Neutrophil (primary cell): ENCODE data around the gene FST.

Source experiments
- H3K27ac ChIP-seq: fragments of 200-600 bp; sonication (generic); 2 replicates; pipeline ENCODE4 v1.5.1; 2016; ENCODE audit warnings: mild to moderate bottlenecking, moderate library complexity
- H3K27me3 ChIP-seq: fragments of 200-600 bp; sonication (generic); 2 replicates; pipeline ENCODE4 v1.6.0; 2016; ENCODE audit warnings: mild to moderate bottlenecking
- H3K36me3 ChIP-seq: fragments of 200-600 bp; sonication (generic); 2 replicates; pipeline ENCODE4 v1.5.1; 2017
- H3K4me1 ChIP-seq, 2 experiments: fragments of 200-600 bp in 1 of 2; sonication (generic) in 1 of 2; 1 replicate in 1 of 2; 2 replicates in 1 of 2; pipeline versions ENCODE4 v1.5.1 to v1.6.1; 2013 to 2016; ENCODE audit warnings: low read depth in 1 of 2, low read length in 1 of 2, mild to moderate bottlenecking in 1 of 2, moderate library complexity in 1 of 2; ENCODE audit not compliant: control insufficient read depth in 1 of 2, insufficient read depth in 1 of 2
- H3K4me3 ChIP-seq, 2 experiments: fragments of 200-600 bp in 1 of 2; sonication (generic) in 1 of 2; 1 replicate in 1 of 2; 2 replicates in 1 of 2; pipeline ENCODE4 v1.5.1; 2013 to 2016; ENCODE audit warnings: low read depth in 1 of 2, low read length in 1 of 2, mild to moderate bottlenecking in 1 of 2, moderate library complexity in 1 of 2
- H3K9me3 ChIP-seq: fragments of 200-600 bp; sonication (generic); 2 replicates; pipeline ENCODE4 v1.5.1; 2016
- TF ChIP-seq, protein P1 (sequence below): fragments of 200-600 bp; sonication (generic); IDR thresholded peaks from 2 replicates; pipeline ENCODE4 v1.5.1; 2016; ENCODE audit warnings: antibody characterized with exemption

The FST gene, protein sequence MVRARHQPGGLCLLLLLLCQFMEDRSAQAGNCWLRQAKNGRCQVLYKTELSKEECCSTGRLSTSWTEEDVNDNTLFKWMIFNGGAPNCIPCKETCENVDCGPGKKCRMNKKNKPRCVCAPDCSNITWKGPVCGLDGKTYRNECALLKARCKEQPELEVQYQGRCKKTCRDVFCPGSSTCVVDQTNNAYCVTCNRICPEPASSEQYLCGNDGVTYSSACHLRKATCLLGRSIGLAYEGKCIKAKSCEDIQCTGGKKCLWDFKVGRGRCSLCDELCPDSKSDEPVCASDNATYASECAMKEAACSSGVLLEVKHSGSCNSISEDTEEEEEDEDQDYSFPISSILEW

DNA sequence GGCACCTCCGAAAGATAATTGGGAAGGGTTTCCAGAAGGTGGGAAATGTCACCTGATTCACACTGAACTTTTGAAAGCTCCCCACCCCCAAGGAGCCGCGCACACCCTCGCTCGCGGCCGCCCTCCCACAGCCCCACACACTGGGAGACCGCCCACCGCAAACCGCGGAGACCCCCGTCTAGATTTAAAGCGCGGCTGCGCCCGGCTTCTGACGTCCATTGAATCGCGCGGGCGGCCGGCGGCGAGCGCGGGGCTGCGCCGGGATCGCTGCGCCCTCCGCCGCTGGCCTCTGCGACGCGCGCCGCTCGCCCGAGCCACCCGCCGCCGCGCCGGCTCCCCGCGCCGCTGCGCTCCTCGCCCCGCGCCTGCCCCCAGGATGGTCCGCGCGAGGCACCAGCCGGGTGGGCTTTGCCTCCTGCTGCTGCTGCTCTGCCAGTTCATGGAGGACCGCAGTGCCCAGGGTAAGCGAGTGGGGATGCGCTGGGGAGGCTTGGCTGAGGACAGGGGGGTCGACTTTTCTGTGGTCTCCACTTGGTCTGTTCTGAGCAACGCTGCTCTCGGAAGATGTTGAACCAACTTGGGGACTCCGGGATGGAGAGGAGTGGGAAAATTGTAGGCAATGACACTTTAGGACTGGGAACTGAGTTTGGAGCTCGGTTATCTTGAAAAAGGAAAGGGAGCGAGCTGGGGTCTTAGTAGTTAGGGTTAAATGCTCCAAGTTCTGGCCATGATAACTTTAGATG, at the start of gene FST:
Gene FST (plus strand): TSS at position 214 of the 743 bp plus-strand sequence. CDS start 163 bp downstream, at position 377.
- no peaks in the 10 kb centered on the region for H3K36me3 ChIP-seq
- TF ChIP-seq, protein P1, sequence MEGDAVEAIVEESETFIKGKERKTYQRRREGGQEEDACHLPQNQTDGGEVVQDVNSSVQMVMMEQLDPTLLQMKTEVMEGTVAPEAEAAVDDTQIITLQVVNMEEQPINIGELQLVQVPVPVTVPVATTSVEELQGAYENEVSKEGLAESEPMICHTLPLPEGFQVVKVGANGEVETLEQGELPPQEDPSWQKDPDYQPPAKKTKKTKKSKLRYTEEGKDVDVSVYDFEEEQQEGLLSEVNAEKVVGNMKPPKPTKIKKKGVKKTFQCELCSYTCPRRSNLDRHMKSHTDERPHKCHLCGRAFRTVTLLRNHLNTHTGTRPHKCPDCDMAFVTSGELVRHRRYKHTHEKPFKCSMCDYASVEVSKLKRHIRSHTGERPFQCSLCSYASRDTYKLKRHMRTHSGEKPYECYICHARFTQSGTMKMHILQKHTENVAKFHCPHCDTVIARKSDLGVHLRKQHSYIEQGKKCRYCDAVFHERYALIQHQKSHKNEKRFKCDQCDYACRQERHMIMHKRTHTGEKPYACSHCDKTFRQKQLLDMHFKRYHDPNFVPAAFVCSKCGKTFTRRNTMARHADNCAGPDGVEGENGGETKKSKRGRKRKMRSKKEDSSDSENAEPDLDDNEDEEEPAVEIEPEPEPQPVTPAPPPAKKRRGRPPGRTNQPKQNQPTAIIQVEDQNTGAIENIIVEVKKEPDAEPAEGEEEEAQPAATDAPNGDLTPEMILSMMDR, result no peak
- peak within 1 kb of the TSS; percentile 34 to 60 for H3K4me3 ChIP-seq
- H3K27ac ChIP-seq, result no peak within 1 kb of the TSS
- H3K27me3 ChIP-seq, result peaks cover 98% of the 10 kb centered on the region
- H3K9me3 ChIP-seq, result no peaks in the 10 kb centered on the region
- H3K4me1 ChIP-seq, result peaks cover 30 to 39% of the 10 kb centered on the region in 2 experiments

DNA sequence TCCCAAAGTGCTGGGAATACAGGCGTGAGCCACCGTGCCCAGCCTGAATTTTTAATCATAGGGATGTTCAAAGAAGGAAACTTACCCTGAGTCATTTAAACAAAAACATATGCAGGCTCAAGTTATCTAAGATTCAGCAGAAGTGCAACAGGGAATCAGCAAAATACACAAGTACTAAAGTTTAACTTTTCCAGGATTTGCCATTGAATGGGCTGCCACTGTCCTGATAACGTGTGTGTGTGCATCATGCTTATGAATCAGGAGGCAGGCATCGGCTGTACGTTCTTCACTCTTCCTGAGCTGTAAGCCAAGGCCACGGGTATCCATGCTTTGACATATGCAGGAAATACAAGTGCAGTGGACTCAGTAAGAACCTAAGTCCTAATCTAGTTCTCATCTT, 48.8 kb upstream of the FST start:
- H3K27ac ChIP-seq, result no peak overlapping the region
- TF ChIP-seq, protein P1, result no peak
- H3K27me3 ChIP-seq, result no peaks in the 10 kb centered on the region

DNA sequence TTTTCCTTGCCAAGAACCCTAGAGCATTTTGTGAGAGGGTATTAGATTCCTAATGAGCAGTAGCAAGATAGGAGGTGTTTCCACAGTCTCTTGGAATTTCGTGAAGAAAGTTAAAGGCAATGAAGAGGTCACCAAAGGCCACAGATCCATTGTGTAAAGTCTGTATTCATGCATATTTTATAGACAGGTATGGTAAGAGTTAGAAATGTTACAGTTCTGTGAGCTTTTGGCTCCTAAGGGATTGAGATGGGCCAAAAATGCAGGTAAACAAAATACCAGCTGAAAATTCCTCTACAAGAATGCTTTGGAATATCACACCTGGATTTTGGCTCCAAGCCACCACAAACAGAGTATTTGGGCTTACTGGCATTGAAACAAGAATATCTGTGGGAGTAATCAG, 47.4 kb upstream of the FST start:
- Histone ChIP-seq H3K4me1 (no peaks in the 10 kb centered on the region), H3K36me3 (no peaks in the 10 kb centered on the region), H3K27ac (no peak overlapping the region), H3K27me3 (no peaks in the 10 kb centered on the region), H3K4me3 (no peak overlapping the region), H3K9me3 (no peaks in the 10 kb centered on the region)
- TF ChIP-seq, protein P1, result no peak

More for the DNA sequence above, 48.8 kb upstream of the FST start:
- Histone ChIP-seq H3K4me1 (no peaks in the 10 kb centered on the region), H3K9me3 (no peaks in the 10 kb centered on the region), H3K36me3 (no peaks in the 10 kb centered on the region), H3K4me3 (no peak overlapping the region)

DNA sequence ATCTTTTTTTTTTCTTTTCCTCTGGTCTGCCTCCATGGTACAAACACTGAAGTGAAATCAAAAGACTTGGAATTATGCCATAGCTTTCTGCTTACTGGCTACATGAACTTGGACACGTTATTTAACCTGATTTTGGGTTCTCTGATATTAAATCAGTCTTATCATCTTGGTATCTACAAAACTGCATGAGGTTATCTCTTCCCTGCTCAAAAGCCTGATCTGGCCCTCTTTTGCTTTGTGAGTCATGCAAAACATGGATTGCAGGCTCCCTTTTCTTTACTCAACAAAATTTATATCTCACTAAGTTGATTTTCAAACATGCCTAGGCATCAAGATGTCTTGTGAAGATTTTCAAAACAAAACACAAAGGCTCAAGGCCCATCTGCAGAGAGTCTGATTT, 45.9 kb upstream of the FST start:
- TF ChIP-seq, protein P1, result no peak
- no peaks in the 10 kb centered on the region for H3K36me3 ChIP-seq
- H3K4me3 ChIP-seq, result no peak overlapping the region
- no peaks in the 10 kb centered on the region for H3K9me3 ChIP-seq
- no peak overlapping the region for H3K27ac ChIP-seq
- H3K27me3 ChIP-seq, result no peaks in the 10 kb centered on the region
- no peaks in the 10 kb centered on the region for H3K4me1 ChIP-seq

DNA sequence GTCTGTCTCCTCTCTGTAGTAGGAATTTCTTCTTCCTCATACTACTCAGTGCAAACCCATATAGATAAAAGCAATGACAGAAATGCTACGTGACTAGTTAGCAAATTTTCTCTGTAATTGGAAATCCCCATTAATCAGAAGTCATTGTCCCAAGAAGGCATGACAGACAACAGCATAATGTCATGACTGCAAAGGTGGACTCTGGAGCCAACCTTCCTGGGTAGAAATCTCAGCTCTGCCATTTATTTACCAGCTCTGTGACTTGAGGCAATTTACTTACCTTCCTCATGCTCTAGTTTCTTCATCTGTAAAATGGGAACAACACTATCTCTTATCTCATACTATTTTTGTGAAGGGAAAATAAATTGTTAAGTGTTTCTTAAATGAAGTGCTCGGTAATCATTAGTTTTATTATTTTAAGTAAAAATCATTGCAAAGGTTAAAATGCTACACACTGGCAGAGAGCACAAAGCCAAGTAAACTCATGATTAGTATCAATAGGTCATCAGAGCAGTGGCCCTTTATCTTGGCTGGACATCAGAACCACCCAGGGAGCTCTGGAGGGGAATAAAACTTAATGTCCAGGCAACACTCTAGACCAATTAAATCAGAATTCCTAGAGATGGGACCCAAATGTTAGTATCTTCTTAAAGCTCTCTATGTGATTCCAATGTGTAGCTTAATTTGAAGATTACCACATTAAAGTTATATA, 43.8 kb upstream of the FST start:
- Histone ChIP-seq H3K36me3 (no peaks in the 10 kb centered on the region), H3K27ac (no peak overlapping the region), H3K4me1 (no peaks in the 10 kb centered on the region), H3K27me3 (no peaks in the 10 kb centered on the region), H3K9me3 (no peaks in the 10 kb centered on the region), H3K4me3 (no peak overlapping the region)
- TF ChIP-seq, protein P1, result no peak
